Heart right ventricle (tissue), 16 donors: ENCODE results near the gene POU2F3. TPM values are rescaled to one million over a fixed set of nuclear protein-coding genes. Genes with fewer than 3 reads are reported as not detected.

Experiments used
- ATAC-seq, 8 donors: fragments of 200-7000 bp; cut with Tn5 transposase; one replicate each; pipeline ENCODE4 v1.9.1; 2020; ENCODE audit warnings: mild to moderate bottlenecking in 8 of 8, moderate library complexity in 8 of 8, moderate number of reproducible peaks in 1 of 8
- DNase-seq, 2 donors: peaks; one replicate each; pipeline ENCODE4 v3.0.0-alpha.2; 2020
- H3K27ac ChIP-seq, 10 donors: fragments of 200-600 bp; sonication (generic) in 2 of 10; one replicate each; pipeline versions ENCODE4 v1.5.0 to v1.8.0; 2020 to 2022; ENCODE audit warnings: mild to moderate bottlenecking in 3 of 10
- H3K27me3 ChIP-seq, 7 donors: fragments of 200-600 bp; one replicate each; pipeline ENCODE4 v1.8.0; 2021 to 2022; ENCODE audit warnings: mild to moderate bottlenecking in 2 of 7
- H3K36me3 ChIP-seq, 9 donors: fragments of 200-600 bp; sonication (generic) in 1 of 9; one replicate each; pipeline versions ENCODE4 v1.5.0 to v1.8.0; 2020 to 2022; ENCODE audit warnings: mild to moderate bottlenecking in 2 of 9
- H3K4me1 ChIP-seq, 9 donors: fragments of 200-600 bp; sonication (generic) in 1 of 9; one replicate each; pipeline versions ENCODE4 v1.5.0 to v1.8.0; 2020 to 2022; ENCODE audit warnings: mild to moderate bottlenecking in 4 of 9
- H3K4me3 ChIP-seq, 10 donors: fragments of 200-600 bp; sonication (generic) in 2 of 10; one replicate each; pipeline versions ENCODE4 v1.5.0 to v1.8.0; 2020 to 2022; ENCODE audit warnings: mild to moderate bottlenecking in 7 of 10, moderate library complexity in 2 of 10
- H3K9me3 ChIP-seq, 11 donors: fragments of 200-600 bp in 10 of 11; sonication (generic) in 2 of 11; one replicate each; pipeline versions ENCODE4 v1.5.0 to v1.8.0; 2013 to 2022; ENCODE audit warnings: mild to moderate bottlenecking in 2 of 11, control low read depth in 1 of 11, moderate library complexity in 1 of 11
- WGBS, 2 donors: extraction: QIAGEN DNeasy Blood & Tissue Kit; methylation state at CpG; one replicate each; pipeline ENCODE4 v1.1.7; 2013; ENCODE audit warnings: inconsistent platforms in 1 of 2; 5-methylcytosine and 5-hydroxymethylcytosine counted together
- intact Hi-C, 10 donors: fragments of 100-400 bp; cut with DNase I; formaldehyde crosslinking; loops; one replicate each; pipeline versions ENCODE4 v1.11.1 to v1.14.2; 2022
- polyA plus RNA-seq, 2 donors: library from polyadenylated mRNA; stranded (reverse); fragments of 200-250 nt; gene quantifications; one replicate each; pipeline ENCODE4 v1.2.3, GENCODE V29; 2013
- total RNA-seq, 10 donors: library from RNA; stranded (reverse); fragmentation: NEBNext Ultra II Directional in 3 of 10; extraction: Animal tissue kit (Norgen Biotek cat#: 25700) in 3 of 10; gene quantifications; one replicate each; pipeline versions ENCODE4 v1.2.1 to v1.2.4, GENCODE V29; 2021 to 2023
- TF ChIP-seq, protein P1 (sequence below), 9 donors: fragments of 200-600 bp; sonication (generic) in 2 of 9; IDR thresholded peaks; one replicate each; pipeline versions ENCODE4 v1.5.0 to v1.8.0; 2021 to 2022; ENCODE audit warnings: antibody characterized with exemption in 9 of 9, mild to moderate bottlenecking in 5 of 9, moderate library complexity in 1 of 9
- donor health status: Arrhythmogenic right ventricular cardiomyopathy.
- donor health status: ischemic (EF 13 %, LVEDD 7.1; RV severe dilation, severe dysfunction).
- donor health status: healthy with polysubstance abuse.
- donor health status: DM: no; HTN: yes; CAD: no.
- donor health status: DM: no; HTN: no; CAD: no.
- donor health status: ischemic (EF 25% LVEDD 6.9; RV normal size, moderate dysfunction).
- donor health status: ischemic (EF 25% LVEDD 5.7; RV mildly dilated, moderate dysfunction).
- donor health status: healthy.
- donor health status: DM: yes; HTN: yes; CAD: no.
- donor health status: Ischemic cardiomyopathy.
- donor health status: ischemic (EF 35%, LVEDD 5.7; RV mildly dilated, moderate dysfunction).
- donor health status: nonischemic (EF 11% LVEDD 7.7; RV severe dilation, severe dysfunction).
- donor health status: DM: yes; HTN: yes; CAD: no.
- donor health status: PGD.
- donor health status: ischemic (EF 29% LVEDD 5.4; RV normal size, mild dysfunction).
- donor health status: nonischemic (EF 23%, LVEDD 6.1; RV moderate dilation, normal function).

POU2F3 gene
- total and polyA plus RNA-seq, 12 donors, result 0.03 to 0.15 TPM; not detected in 10

GRCh38 chr11:120259241-120259640 lies 19.3 kb downstream of the POU2F3 start:
- peaks cover 0 to 16% (median 8%) of the 10 kb centered on the region in 9 donors for H3K4me1 ChIP-seq
- ATAC-seq (no peak), DNase-seq (no peak)
- no peak overlapping the region for H3K27ac ChIP-seq
- H3K27me3 ChIP-seq, result peaks cover 0 to 56% (median 37%) of the 10 kb centered on the region in 7 donors
- H3K9me3 ChIP-seq, result no peaks in the 10 kb centered on the region
- no peaks in the 10 kb centered on the region for H3K36me3 ChIP-seq
- TF ChIP-seq, protein P1, sequence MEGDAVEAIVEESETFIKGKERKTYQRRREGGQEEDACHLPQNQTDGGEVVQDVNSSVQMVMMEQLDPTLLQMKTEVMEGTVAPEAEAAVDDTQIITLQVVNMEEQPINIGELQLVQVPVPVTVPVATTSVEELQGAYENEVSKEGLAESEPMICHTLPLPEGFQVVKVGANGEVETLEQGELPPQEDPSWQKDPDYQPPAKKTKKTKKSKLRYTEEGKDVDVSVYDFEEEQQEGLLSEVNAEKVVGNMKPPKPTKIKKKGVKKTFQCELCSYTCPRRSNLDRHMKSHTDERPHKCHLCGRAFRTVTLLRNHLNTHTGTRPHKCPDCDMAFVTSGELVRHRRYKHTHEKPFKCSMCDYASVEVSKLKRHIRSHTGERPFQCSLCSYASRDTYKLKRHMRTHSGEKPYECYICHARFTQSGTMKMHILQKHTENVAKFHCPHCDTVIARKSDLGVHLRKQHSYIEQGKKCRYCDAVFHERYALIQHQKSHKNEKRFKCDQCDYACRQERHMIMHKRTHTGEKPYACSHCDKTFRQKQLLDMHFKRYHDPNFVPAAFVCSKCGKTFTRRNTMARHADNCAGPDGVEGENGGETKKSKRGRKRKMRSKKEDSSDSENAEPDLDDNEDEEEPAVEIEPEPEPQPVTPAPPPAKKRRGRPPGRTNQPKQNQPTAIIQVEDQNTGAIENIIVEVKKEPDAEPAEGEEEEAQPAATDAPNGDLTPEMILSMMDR (IDR thresholded peaks at IDR 0.05), result no peak
- no peak overlapping the region for H3K4me3 ChIP-seq
- WGBS, 2 donors, result 94 to 97% methylated on average over 3 of the region's 3 CpGs
- intact Hi-C loops, result no loop called here

DNA sequence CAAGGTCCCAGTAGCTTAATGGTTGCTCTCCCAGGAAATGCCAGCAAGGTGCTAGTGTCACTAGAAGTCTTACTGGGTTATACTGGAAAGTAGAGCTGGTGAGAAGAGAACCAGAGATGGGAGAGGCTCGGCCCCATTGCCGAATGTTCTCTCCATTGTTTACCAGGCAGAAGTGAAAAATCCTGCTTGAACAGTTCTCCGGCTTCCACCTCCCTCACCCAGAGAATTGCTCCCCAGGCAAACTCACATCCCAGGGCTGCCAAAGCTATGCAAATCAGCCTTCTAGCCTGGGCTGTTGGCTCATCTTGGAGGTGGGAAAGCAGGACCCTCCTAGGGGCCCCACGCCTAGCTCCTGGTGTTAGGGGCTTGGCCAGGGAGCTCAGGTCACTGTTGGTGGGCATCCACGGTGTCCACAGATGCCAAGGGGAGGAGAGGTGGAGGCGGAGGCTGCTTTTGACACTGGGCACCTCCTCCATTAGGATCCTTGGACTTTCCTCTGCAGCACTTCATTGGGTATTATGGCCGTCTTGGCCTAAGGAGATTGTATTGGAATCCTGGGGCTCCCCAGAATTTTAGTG lies 20.1 kb downstream of the POU2F3 start:
- Histone ChIP-seq H3K27me3 (peaks cover 0 to 47% (median 29%) of the 10 kb centered on the region in 7 donors), H3K36me3 (no peaks in the 10 kb centered on the region), H3K4me1 (peaks cover 0 to 15% (median 8%) of the 10 kb centered on the region in 9 donors), H3K27ac (no peak overlapping the region), H3K4me3 (no peak overlapping the region), H3K9me3 (no peaks in the 10 kb centered on the region)
- intact Hi-C loops, result no loop called here
- WGBS, 2 donors, result 87 to 92% methylated on average over 7 of the region's 7 CpGs
- ATAC-seq (no peak), DNase-seq (no peak)
- TF ChIP-seq, protein P1 (IDR thresholded peaks at IDR 0.05), result no peak

DNA sequence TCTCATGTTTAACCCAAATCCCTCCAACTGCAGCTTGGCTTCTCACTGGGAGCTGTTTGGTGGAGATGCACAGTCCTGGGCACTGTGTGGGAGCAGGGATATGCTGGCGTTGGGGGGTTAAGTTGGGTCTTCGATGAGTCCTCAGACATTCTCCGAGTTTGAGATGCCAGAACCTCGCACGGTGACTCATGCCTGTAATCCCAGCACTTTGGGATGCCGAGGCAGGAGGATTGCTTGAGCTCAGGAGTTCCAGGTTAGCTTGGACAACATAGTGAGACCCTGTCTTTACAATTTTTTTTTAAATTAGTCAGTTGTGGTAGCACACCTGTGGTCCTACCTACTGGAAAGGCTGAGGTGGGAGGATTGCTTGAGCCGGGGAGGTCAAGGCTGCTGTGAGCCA lies 20.7 kb downstream of the POU2F3 start:
- TF ChIP-seq, protein P1 (IDR thresholded peaks at IDR 0.05), result no peak
- intact Hi-C loops, result no loop called here
- Histone ChIP-seq H3K4me3 (no peak overlapping the region), H3K27ac (no peak overlapping the region), H3K9me3 (no peaks in the 10 kb centered on the region), H3K27me3 (peaks cover 0 to 45% (median 24%) of the 10 kb centered on the region in 7 donors), H3K4me1 (peaks cover 0 to 11% (median 5%) of the 10 kb centered on the region in 9 donors), H3K36me3 (no peaks in the 10 kb centered on the region)
- ATAC-seq, result no peak
- no peak for DNase-seq
- 86 to 88% methylated on average over 7 of the region's 7 CpGs for WGBS, 2 donors

GRCh38 chr11:120261321-120261720 lies 21.4 kb downstream of the POU2F3 start:
- Histone ChIP-seq H3K36me3 (no peaks in the 10 kb centered on the region), H3K4me1 (peaks cover 0 to 3% (median 0%) of the 10 kb centered on the region in 9 donors), H3K27ac (no peak overlapping the region), H3K27me3 (peaks cover 0 to 45% (median 22%) of the 10 kb centered on the region in 7 donors), H3K4me3 (no peak overlapping the region), H3K9me3 (no peaks in the 10 kb centered on the region)
- DNase-seq (no peak), ATAC-seq (no peak)
- TF ChIP-seq, protein P1 (IDR thresholded peaks at IDR 0.05), result no peak
- intact Hi-C loops, result no loop called here
